ENCODE measurements around the gene UGT2A3. TPM values are rescaled to one million over a fixed set of nuclear protein-coding genes. Genes with fewer than 3 reads are reported as not detected.
A peak's percentile ranks its signal among the peaks of the same experiment; 100 is the strongest.
"Not testable (repeated sequence)": the region's sequence is repeated elsewhere in the genome, so short reads cannot be mapped to it uniquely, and the experiment has no call there.

UGT2A3 gene
- total RNA-seq, 4 donors from 2014 or later: not detected

DNA sequence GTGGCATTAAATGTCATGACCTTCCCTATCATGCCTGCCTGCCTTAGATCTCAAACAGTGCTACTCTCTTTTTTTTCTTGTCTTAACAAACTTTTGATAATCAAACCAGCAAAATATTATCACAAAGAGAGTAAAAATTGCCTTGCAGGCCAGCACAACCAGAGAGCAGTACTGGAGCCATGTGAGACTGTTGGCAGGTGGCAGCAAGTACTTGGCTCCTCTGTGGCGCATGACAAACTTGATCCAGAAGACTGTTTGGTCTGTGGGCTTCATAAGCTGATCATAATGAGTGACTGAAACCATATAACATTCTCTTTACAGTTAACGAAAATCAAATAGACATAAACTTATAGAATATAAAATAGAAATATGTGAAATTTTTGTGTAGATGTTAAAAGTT lies 33.3 kb upstream of the UGT2A3 start:
- intact Hi-C loops (cut with DNase I): no loop called here
- no peak for TF ChIP-seq POLR2A (IDR thresholded peaks at IDR 0.05)
- TF ChIP-seq, protein P1, sequence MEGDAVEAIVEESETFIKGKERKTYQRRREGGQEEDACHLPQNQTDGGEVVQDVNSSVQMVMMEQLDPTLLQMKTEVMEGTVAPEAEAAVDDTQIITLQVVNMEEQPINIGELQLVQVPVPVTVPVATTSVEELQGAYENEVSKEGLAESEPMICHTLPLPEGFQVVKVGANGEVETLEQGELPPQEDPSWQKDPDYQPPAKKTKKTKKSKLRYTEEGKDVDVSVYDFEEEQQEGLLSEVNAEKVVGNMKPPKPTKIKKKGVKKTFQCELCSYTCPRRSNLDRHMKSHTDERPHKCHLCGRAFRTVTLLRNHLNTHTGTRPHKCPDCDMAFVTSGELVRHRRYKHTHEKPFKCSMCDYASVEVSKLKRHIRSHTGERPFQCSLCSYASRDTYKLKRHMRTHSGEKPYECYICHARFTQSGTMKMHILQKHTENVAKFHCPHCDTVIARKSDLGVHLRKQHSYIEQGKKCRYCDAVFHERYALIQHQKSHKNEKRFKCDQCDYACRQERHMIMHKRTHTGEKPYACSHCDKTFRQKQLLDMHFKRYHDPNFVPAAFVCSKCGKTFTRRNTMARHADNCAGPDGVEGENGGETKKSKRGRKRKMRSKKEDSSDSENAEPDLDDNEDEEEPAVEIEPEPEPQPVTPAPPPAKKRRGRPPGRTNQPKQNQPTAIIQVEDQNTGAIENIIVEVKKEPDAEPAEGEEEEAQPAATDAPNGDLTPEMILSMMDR (IDR thresholded peaks at IDR 0.05): no peak
- peak in 1 of 2 donors; percentile 8 for DNase-seq
- Histone ChIP-seq H3K27me3 (no peaks in the 10 kb centered on the region), H3K4me3 (replicated peaks in 1 of 3) (no peak overlapping the region), H3K36me3 (no peaks in the 10 kb centered on the region), H3K9me3 (no peaks in the 10 kb centered on the region), H3K27ac (no peak overlapping the region), H3K4me1 (no peaks in the 10 kb centered on the region)
- WGBS, 2 donors: 71 to 95% methylated on average over 2 of the region's 2 CpGs

DNA sequence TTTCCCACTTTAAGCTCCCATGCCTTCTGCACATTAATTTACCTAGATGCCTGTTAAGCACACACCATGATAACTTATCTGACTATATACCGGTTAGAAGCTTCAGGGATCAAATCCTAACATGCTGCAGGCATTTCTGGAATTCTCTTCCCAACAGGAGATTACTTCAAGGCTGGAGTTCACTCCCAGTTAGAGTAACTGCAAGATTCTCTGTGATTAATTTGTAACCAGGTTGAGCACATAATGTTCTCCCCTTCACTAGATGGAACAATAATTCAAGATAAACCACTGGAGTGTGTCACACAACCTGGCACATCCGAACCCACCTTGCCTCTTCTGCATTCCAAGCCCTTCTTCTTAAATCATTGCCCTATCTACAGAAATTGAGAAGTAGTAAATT lies 11.8 kb upstream of the UGT2A3 start:
- Histone ChIP-seq H3K4me3 (replicated peaks in 1 of 3) (no peak overlapping the region), H3K4me1 (peaks cover 0 to 7% of the 10 kb centered on the region in 2 donors), H3K27me3 (no peaks in the 10 kb centered on the region), H3K9me3 (no peaks in the 10 kb centered on the region), H3K27ac (no peak overlapping the region), H3K36me3 (no peaks in the 10 kb centered on the region)
- intact Hi-C loops (cut with DNase I): no loop called here
- no peak for DNase-seq
- WGBS, 2 donors: 33 to 48% methylated on average over 2 of the region's 2 CpGs
- TF ChIP-seq POLR2A (IDR thresholded peaks at IDR 0.05): no peak
- TF ChIP-seq, protein P1 (IDR thresholded peaks at IDR 0.05): no peak

DNA sequence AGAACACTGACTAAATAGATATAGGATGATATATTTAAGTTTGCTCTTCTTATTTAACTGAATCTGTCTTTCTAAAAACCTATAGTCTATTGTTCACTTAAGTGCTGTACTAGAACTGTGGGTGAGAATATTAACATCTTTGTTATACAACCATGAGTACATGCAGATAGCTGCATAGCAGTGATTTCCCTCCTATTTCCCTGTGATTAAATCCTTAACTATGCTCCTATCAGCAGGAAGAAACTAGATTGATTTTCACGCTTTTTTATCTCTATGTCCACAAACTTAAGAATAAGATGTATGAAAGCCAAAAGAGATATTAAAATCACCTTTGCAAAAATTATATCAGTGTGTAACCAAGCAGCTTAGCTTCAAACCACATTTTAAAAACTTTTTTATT lies 11.3 kb upstream of the UGT2A3 start:
- DNase-seq: no peak
- 89% methylated on average over 1 of the region's 1 CpG for WGBS, 2 donors
- Histone ChIP-seq H3K9me3 (no peaks in the 10 kb centered on the region), H3K27ac (no peak overlapping the region), H3K36me3 (no peaks in the 10 kb centered on the region), H3K4me1 (peaks cover 0 to 7% of the 10 kb centered on the region in 2 donors), H3K4me3 (replicated peaks in 1 of 3) (no peak overlapping the region), H3K27me3 (no peaks in the 10 kb centered on the region)
- TF ChIP-seq POLR2A (IDR thresholded peaks at IDR 0.05): no peak
- TF ChIP-seq, protein P1 (IDR thresholded peaks at IDR 0.05): no peak
- intact Hi-C loops (cut with DNase I): no loop called here

DNA sequence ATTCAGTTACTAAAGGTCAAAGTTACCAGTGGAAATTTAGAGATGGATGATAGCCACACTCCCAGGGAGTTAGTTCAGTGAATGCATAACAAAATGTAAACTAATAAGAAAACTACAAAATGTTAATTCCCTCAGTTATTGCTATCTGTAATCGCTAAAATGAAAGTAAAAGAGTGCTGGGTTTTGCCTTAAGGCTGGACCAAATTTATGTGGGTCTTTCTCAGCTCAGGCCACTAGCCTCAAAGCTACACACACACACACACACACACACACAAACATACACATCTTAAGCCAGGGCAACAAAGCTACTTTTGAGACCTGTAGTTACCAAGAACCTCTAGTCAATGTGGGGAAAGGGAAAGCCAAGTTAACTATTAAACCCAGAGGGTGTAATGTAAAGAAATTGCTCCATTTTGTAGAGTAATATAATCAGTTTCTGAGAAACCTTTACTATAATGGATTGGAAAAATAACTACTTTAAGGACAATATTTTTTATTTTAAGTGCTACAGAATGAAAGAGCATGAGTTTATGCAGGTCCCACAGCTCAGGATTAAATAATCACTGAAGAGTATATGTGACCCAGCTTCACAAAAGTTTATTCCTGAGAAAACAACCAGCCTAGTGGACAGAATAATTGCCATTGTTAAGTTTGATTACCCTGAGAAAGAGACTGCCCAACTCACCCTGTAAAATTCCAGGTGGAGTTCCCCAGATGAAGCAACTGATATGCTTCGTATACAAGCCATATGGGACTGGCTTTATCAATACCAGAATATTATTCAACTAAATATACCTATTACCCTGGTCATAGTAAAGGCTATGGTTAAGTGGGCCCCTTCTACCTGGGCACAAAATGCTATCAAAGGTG lies 8.9 kb upstream of the UGT2A3 start:
- TF ChIP-seq POLR2A (IDR thresholded peaks at IDR 0.05): no peak
- TF ChIP-seq, protein P1 (IDR thresholded peaks at IDR 0.05): no peak
- Histone ChIP-seq H3K27me3 (no peaks in the 10 kb centered on the region), H3K36me3 (no peaks in the 10 kb centered on the region), H3K27ac (no peak overlapping the region), H3K4me1 (peaks cover 0 to 12% of the 10 kb centered on the region in 2 donors), H3K9me3 (no peaks in the 10 kb centered on the region), H3K4me3 (replicated peaks in 1 of 3) (no peak overlapping the region)
- WGBS, 2 donors: 93 to 95% methylated on average over 2 of the region's 2 CpGs
- DNase-seq: no peak
- intact Hi-C loops (cut with DNase I): no loop called here

- H3K27ac ChIP-seq; H3K9me3 ChIP-seq; H3K27me3 ChIP-seq; intact Hi-C loops (cut with DNase I); H3K4me3 ChIP-seq (replicated peaks in 1 of 3); H3K36me3 ChIP-seq; DNase-seq: not testable (repeated sequence)
- peaks cover 0 to 12% of the 10 kb centered on the region in 2 donors for H3K4me1 ChIP-seq
- WGBS, 2 donors: 95 to 96% methylated on average over 2 of the region's 2 CpGs
Observed at GRCh38 chr4:68959085-68959484, 7.5 kb upstream of the UGT2A3 start.
